Astrocyte of the spinal cord (primary cell): ENCODE data around the gene EARS2.
A peak's percentile ranks its signal among the peaks of the same experiment; 100 is the strongest.

Source experiments
- DNase-seq: peaks from one replicate; pipeline ENCODE4 v3.0.0; 2011; ENCODE audit warnings: low read depth, low spot score
- H3K4me3 ChIP-seq: 2 replicates; pipeline ENCODE4 v1.5.1; 2011; ENCODE audit warnings: low read depth, mild to moderate bottlenecking, low read length, moderate library complexity
- in situ Hi-C: cut with HindIII; loops from 2 replicates; pipeline ENCODE4 v1.10.0; 2017; ENCODE audit warnings: low sequenced_read_pairs
- TF ChIP-seq, protein P1 (sequence below): IDR thresholded peaks from 2 replicates; pipeline ENCODE4 v1.5.1; 2012; ENCODE audit warnings: low read depth, mild to moderate bottlenecking, low read length, inconsistent platforms

Gene EARS2

DNA sequence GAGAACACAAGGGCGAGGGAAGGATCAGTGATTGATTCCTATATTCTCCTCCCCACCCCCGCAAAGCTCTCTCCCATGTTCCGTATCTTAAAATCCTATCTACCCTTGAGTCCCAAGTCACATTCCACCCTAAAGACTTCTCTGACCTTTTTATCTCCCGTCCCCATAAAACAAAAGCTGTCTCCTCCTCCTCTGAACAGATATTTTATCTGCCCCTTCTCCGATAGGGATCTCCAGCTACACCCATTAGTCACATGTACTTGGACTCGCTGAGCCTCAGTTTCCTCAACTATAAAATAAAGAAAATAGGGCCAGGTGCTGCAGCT, 59.6 kb downstream of the EARS2 start:
- TF ChIP-seq, protein P1, sequence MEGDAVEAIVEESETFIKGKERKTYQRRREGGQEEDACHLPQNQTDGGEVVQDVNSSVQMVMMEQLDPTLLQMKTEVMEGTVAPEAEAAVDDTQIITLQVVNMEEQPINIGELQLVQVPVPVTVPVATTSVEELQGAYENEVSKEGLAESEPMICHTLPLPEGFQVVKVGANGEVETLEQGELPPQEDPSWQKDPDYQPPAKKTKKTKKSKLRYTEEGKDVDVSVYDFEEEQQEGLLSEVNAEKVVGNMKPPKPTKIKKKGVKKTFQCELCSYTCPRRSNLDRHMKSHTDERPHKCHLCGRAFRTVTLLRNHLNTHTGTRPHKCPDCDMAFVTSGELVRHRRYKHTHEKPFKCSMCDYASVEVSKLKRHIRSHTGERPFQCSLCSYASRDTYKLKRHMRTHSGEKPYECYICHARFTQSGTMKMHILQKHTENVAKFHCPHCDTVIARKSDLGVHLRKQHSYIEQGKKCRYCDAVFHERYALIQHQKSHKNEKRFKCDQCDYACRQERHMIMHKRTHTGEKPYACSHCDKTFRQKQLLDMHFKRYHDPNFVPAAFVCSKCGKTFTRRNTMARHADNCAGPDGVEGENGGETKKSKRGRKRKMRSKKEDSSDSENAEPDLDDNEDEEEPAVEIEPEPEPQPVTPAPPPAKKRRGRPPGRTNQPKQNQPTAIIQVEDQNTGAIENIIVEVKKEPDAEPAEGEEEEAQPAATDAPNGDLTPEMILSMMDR, result no peak
- in situ Hi-C loops, result no loop called here
- DNase-seq, result no peak
- H3K4me3 ChIP-seq, result no peak overlapping the region

DNA sequence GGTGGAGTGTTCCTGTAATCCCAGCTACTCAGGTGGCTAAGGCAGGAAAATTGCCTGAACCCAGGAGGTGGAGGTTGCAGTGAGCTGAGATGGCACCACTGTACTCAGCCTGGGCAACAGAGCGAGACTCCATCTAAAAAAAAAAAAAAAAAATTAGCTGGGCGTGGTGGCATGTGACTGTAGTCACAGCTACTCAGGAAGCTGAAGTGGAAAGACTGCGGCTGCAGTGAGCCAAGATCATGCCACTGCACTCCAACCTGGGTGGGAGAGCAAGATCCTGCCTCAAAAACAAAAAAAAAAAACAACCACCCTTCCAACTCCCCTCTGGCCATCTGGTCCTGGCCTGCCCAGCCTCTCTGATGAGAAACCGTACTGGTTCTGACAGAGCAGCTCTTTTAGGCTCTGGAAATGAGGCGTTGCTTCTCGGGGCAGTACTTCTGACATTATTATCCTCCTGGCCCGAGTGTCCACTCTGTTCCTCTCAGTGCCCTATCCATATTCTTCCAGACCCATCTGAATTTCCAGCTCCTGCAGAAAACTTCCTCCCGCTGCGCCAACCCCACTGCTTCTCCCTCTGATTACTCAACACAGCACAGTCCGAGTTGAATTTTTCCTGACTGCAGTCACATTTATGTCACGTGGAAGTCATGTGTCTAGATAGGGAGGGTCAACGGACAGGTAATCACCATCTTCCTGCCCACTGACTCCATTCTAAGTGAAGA, 60.2 kb downstream of the EARS2 start:
- DNase-seq, result no peak
- H3K4me3 ChIP-seq, result no peak overlapping the region
- TF ChIP-seq, protein P1, result no peak
- in situ Hi-C loops, result no loop called here

DNA sequence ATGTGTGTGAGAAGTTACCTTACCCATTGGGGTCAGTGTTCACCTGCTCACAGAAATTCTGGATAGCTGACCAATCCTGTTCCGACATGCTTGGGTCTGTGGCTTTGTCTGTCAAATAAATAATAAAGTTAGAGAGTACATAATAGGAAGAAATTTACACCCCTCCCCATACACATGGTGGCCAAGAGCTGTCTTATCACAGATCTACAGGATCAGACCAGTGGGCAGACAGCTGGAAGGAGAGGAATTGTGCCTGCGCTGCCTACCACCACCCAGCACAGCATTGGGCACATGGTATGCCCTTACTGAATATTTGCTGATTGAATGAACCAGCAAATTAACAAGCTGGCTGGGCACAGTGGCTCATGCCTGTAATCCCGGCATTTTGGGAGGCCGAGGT, 61.5 kb downstream of the EARS2 start:
- in situ Hi-C loops, result no loop called here
- H3K4me3 ChIP-seq, result no peak overlapping the region
- TF ChIP-seq, protein P1, result no peak
- DNase-seq, result no peak

DNA sequence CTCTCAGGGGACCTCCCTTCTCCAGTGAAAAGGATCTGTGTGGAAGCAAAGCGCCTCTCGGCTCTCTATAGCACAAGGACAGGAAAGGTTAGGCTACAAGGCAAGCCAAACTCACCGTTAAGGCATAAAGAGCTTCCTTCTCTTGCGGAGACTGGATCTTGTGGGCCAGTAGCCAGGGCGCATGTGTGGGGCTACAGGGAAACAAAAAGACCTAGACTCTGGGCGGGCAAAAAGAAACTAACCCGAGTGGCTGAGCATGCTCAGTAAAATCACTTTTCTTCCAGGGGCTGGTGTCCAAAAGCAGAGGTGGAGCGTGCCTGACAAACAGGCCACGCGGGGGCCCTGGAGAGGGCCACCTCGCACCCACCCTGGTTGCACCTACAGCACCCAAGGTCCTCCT, 63.0 kb downstream of the EARS2 start:
- TF ChIP-seq, protein P1, result no peak
- in situ Hi-C loops, result no loop called here
- no peak for DNase-seq
- H3K4me3 ChIP-seq, result no peak overlapping the region

DNA sequence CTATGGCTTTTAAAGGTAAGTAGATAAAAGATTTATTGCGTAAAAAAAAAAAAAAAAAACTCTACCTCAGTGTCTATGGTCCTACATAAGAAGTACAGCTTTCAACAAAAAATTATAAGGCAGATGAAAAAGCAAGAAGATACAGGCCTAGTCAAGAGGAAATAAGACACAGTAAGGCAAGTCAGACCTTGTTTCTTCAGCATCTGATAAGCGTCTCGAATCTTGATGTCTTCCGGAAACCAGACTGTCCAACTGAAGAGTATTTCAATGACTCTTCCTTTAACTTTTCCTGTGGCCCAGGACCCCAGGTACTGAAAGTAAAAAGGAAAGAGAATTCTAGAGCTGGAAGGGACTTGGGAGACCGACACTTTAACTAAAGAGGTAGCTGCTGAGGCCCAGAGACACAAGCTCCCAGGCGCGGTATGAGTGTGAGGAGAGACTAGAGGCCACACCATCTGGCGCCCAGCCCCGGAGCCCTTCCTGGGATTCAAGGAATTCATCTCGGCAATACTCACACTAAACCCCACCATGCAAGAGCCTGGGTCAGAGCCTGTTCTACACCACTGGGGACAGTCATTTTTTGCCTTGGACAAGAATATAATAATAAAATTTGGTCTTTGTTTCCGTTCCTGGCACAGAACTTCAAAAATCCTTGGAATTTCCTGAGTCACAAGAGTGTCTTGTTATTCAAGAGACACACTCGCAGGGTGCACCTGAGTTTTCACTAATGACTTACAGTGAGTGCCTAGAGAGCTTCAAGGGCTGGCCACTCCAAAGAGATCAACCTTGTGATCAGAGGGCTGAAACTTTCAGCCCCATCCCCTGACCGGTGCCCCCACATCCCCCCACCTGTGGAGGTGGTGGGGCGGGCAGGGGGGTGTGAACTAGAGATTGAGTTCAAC, 65.4 kb downstream of the EARS2 start:
- in situ Hi-C loops, result no loop called here
- TF ChIP-seq, protein P1, result no peak
- no peak overlapping the region for H3K4me3 ChIP-seq
- DNase-seq, result peak; percentile 9

DNA sequence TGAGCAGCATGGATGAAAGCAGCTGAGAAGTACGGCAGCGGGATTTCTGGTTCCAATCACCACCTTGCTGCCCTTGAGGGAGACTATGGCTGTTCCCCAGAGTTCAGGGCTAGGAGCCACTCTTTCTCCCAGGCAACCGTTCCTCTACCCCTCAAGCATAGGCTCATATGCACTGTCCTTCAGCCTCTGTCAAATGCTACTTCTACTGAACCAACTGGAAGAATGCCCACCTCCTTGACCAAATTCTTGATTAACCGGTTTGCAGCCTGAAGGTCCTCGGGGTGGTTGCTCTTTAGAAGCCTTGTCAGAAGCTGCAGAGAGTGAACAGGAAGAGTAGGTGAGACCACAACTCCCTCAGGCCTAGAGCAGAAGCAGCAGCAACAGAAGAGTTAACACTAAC, 70.7 kb downstream of the EARS2 start:
- no peak for DNase-seq
- TF ChIP-seq, protein P1, result no peak
- no peak overlapping the region for H3K4me3 ChIP-seq
- in situ Hi-C loops, result no loop called here
